Mesenchymal stem cell (in vitro differentiated cells and primary cell): ENCODE results near the gene PBX1.

Source experiments
- DNase-seq: peaks from one replicate; pipeline ENCODE4 v3.0.0-alpha.2; 2013
- H2AFZ ChIP-seq: one replicate; pipeline ENCODE4 v1.6.1; 2013; ENCODE audit warnings: low read depth, mild to moderate bottlenecking, control low read depth, inconsistent platforms, low read length, moderate library complexity
- H2AK5ac ChIP-seq: 2 replicates; pipeline ENCODE4 v1.6.1; 2013; ENCODE audit warnings: low read length, moderate library complexity, mild to moderate bottlenecking, inconsistent platforms; ENCODE audit not compliant: severe bottlenecking
- H2BK120ac ChIP-seq: one replicate; pipeline ENCODE4 v1.6.1; 2013; ENCODE audit warnings: low read depth, mild to moderate bottlenecking, inconsistent platforms, low read length, moderate library complexity
- H2BK12ac ChIP-seq, 2 experiments: one replicate each; pipeline ENCODE4 v1.6.1; 2013; ENCODE audit warnings: inconsistent platforms in 2 of 2, low read length in 2 of 2, mild to moderate bottlenecking in 2 of 2, moderate library complexity in 2 of 2, control low read depth in 1 of 2
- H2BK15ac ChIP-seq: one replicate; pipeline ENCODE4 v1.6.1; 2013; ENCODE audit warnings: mild to moderate bottlenecking, low read depth, inconsistent platforms; ENCODE audit not compliant: poor library complexity, severe bottlenecking
- H2BK5ac ChIP-seq: 2 replicates; pipeline ENCODE4 v1.6.1; 2013; ENCODE audit warnings: low read depth, mild to moderate bottlenecking, low read length, control low read depth, inconsistent platforms; ENCODE audit not compliant: poor library complexity, severe bottlenecking
- H3K14ac ChIP-seq, 2 experiments: one replicate each; pipeline ENCODE4 v1.6.1; 2013; ENCODE audit warnings: inconsistent platforms in 2 of 2, low read length in 2 of 2, control low read depth in 1 of 2, mild to moderate bottlenecking in 1 of 2, moderate library complexity in 1 of 2
- H3K18ac ChIP-seq, 2 experiments: one replicate each; pipeline ENCODE4 v1.6.1; 2013; ENCODE audit warnings: inconsistent platforms in 2 of 2, low read length in 2 of 2, control low read depth in 1 of 2, low read depth in 1 of 2, mild to moderate bottlenecking in 1 of 2
- H3K23ac ChIP-seq, 2 experiments: one replicate each; pipeline ENCODE4 v1.6.1; 2013; ENCODE audit warnings: inconsistent platforms in 2 of 2, low read length in 2 of 2, mild to moderate bottlenecking in 2 of 2, moderate library complexity in 2 of 2, control low read depth in 1 of 2
- H3K27ac ChIP-seq: 2 replicates; pipeline ENCODE4 v1.5.1; 2013; ENCODE audit warnings: mild to moderate bottlenecking, moderate library complexity, low read length, control low read depth, inconsistent platforms; ENCODE audit not compliant: poor library complexity, severe bottlenecking
- H3K27me3 ChIP-seq, 2 experiments: 2 replicates each; pipeline versions ENCODE4 v1.6.1 to v1.7.0; 2013; ENCODE audit warnings: low read length in 2 of 2, mild to moderate bottlenecking in 2 of 2, moderate library complexity in 2 of 2, control low read depth in 1 of 2, inconsistent platforms in 1 of 2; ENCODE audit not compliant: control insufficient read depth in 1 of 2, insufficient read depth in 1 of 2
- H3K36me3 ChIP-seq, 2 experiments: 2 replicates each; pipeline versions ENCODE4 v1.6.1 to v1.7.0; 2013; ENCODE audit warnings: low read length in 2 of 2, control low read depth in 1 of 2, inconsistent platforms in 1 of 2, low read depth in 1 of 2, mild to moderate bottlenecking in 1 of 2; ENCODE audit not compliant: insufficient read depth in 2 of 2, control insufficient read depth in 1 of 2
- H3K4ac ChIP-seq, 2 experiments: one replicate each; pipeline ENCODE4 v1.6.1; 2013; ENCODE audit warnings: inconsistent platforms in 2 of 2, low read length in 2 of 2, mild to moderate bottlenecking in 2 of 2, moderate library complexity in 2 of 2, control low read depth in 1 of 2, low read depth in 1 of 2
- H3K4me1 ChIP-seq: 2 replicates; pipeline ENCODE4 v1.6.1; 2013; ENCODE audit warnings: low read depth, low read length, control low read depth; ENCODE audit not compliant: control insufficient read depth, insufficient read depth
- H3K4me2 ChIP-seq: 2 replicates; pipeline ENCODE4 v1.6.1; 2013; ENCODE audit warnings: low read length, mild to moderate bottlenecking, inconsistent platforms; ENCODE audit not compliant: poor library complexity, severe bottlenecking
- H3K4me3 ChIP-seq, 2 experiments: 2 replicates each; pipeline versions ENCODE4 v1.5.1 to v1.7.0; 2013; ENCODE audit warnings: low read length in 2 of 2, mild to moderate bottlenecking in 2 of 2, control low read depth in 1 of 2, low read depth in 1 of 2; ENCODE audit not compliant: insufficient read depth in 1 of 2
- H3K79me1 ChIP-seq: replicated peaks from 2 replicates; pipeline ENCODE4 v1.6.1; 2013; ENCODE audit warnings: mild to moderate bottlenecking, control low read depth, low read length, inconsistent platforms; ENCODE audit not compliant: poor library complexity, severe bottlenecking
- H3K9ac ChIP-seq: 2 replicates; pipeline ENCODE4 v1.7.0; 2013; ENCODE audit warnings: mild to moderate bottlenecking, low read length, moderate library complexity
- H3K9me3 ChIP-seq: 2 replicates; pipeline ENCODE4 v1.7.0; 2013; ENCODE audit warnings: mild to moderate bottlenecking, low read length; ENCODE audit not compliant: control insufficient read depth
- H4K8ac ChIP-seq: one replicate; pipeline ENCODE4 v1.6.1; 2013; ENCODE audit warnings: inconsistent platforms, mild to moderate bottlenecking, low read length, moderate library complexity
- H4K91ac ChIP-seq: one replicate; pipeline ENCODE4 v1.6.1; 2013; ENCODE audit warnings: mild to moderate bottlenecking, low read length, inconsistent platforms
- WGBS: methylation state at CpG from one replicate; pipeline ENCODE4 v1.1.7; 2013; ENCODE audit warnings: mixed read lengths; 5-methylcytosine and 5-hydroxymethylcytosine counted together

The PBX1 gene

DNA sequence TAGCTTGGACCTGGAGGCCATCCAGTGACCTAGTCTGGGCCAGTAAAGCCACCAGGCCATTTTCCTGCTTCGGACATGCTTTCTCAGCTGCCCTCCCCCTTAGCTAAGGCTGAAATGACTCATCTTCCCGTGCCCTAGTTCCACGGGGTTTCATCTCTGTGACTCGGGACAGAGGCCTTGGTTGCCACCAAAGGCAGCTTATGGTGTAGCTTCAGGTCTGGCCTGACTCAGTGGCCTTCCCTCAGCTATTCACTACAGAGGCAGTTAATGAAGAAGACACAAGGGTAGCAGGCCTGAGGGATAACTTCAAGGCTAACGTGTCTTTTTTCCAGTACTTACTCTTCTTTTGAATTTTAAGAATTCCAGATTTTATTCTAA is 82.4 kb downstream of the PBX1 start:
- Histone ChIP-seq H3K4me3 (no peak overlapping the region), H3K4me1 (peaks cover 12% of the 10 kb centered on the region), H2AK5ac (no peak overlapping the region), H2BK5ac (no peak overlapping the region), H3K18ac (peak overlapping the region; percentile 23 to 54), H3K14ac (peak overlapping the region in 1 of 2 experiments; percentile 82), H4K91ac (no peak overlapping the region), H3K4ac (no peak overlapping the region), H2BK120ac (no peak overlapping the region), H3K36me3 (peaks cover 0 to 11% of the 10 kb centered on the region in 2 experiments), H2BK15ac (no peak overlapping the region), H3K4me2 (no peak overlapping the region), H2AFZ (no peak overlapping the region), H3K9me3 (no peaks in the 10 kb centered on the region), H3K9ac (peak overlapping the region; percentile 35), H3K23ac (peak overlapping the region in 1 of 2 experiments; percentile 14), H4K8ac (no peak overlapping the region), H3K27ac (no peak overlapping the region), H3K27me3 (no peaks in the 10 kb centered on the region), H2BK12ac (peak overlapping the region; percentile 18 to 93), H3K79me1 (peaks cover 14% of the 10 kb centered on the region)
- 34% methylated on average over 4 of the region's 5 CpGs for WGBS
- peak; percentile 69 for DNase-seq

DNA sequence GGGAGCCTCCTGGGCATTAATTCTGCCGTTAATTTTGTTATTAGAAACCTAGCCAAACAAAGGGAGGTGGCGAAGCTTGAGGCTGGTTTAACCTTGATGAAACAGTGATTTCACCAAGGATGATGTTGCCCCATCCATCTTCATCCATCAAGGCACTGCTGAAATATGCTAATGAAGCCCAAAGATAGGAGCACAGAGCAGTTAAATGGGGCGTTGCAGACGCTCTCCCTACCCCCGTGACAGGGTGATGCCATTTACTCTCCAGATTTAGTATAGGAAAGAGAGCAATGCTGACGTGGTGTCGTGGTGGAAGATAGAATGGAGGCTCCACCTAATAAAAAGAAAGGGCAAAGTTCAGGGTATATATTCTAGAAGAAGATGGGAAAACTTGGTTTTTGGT is 84.0 kb downstream of the PBX1 start:
- H3K14ac ChIP-seq: no peak overlapping the region
- H2BK15ac ChIP-seq: no peak overlapping the region
- H3K4me3 ChIP-seq: no peak overlapping the region
- WGBS: 89% methylated on average over 7 of the region's 7 CpGs
- no peak overlapping the region for H3K23ac ChIP-seq
- H4K8ac ChIP-seq: no peak overlapping the region
- H2BK12ac ChIP-seq: no peak overlapping the region
- H3K4me1 ChIP-seq: peaks cover 4% of the 10 kb centered on the region
- no peak overlapping the region for H3K18ac ChIP-seq
- H2BK120ac ChIP-seq: no peak overlapping the region
- peaks cover 12% of the 10 kb centered on the region for H3K79me1 ChIP-seq
- no peak overlapping the region for H3K4me2 ChIP-seq
- no peak overlapping the region for H3K27ac ChIP-seq
- H4K91ac ChIP-seq: no peak overlapping the region
- no peak overlapping the region for H3K9ac ChIP-seq
- H3K36me3 ChIP-seq: peaks cover 0 to 11% of the 10 kb centered on the region in 2 experiments
- no peaks in the 10 kb centered on the region for H3K27me3 ChIP-seq
- no peak overlapping the region for H2AK5ac ChIP-seq
- H2AFZ ChIP-seq: no peak overlapping the region
- H3K9me3 ChIP-seq: no peaks in the 10 kb centered on the region
- DNase-seq: no peak
- no peak overlapping the region for H2BK5ac ChIP-seq
- H3K4ac ChIP-seq: no peak overlapping the region

DNA sequence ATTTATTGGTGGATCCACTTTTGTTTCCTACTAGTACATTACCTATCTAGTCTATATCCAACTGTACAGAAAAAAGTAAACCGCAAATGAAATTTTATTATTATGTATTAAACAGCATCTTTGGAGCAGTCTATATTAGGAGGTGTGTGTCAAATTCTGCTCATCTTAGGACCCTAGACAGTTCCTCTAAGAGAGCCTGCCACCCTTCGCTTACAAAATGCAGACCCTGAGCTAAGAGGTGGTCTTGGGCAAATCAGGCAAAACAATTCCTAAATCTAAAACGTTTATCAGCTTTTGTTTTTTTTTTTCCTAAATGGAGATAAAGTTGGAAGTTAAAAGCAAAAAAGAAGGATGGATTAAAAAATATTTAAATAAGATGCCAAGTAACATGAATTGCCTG is 85.3 kb downstream of the PBX1 start:
- Histone ChIP-seq H3K14ac (no peak overlapping the region), H2BK12ac (no peak overlapping the region), H2AK5ac (no peak overlapping the region), H2BK120ac (no peak overlapping the region), H2AFZ (no peak overlapping the region), H3K4me2 (no peak overlapping the region), H3K79me1 (peaks cover 10% of the 10 kb centered on the region), H3K9ac (peak overlapping the region; percentile 69), H4K91ac (no peak overlapping the region), H3K27ac (no peak overlapping the region), H3K23ac (no peak overlapping the region), H3K27me3 (no peaks in the 10 kb centered on the region), H3K9me3 (no peaks in the 10 kb centered on the region), H2BK15ac (no peak overlapping the region), H2BK5ac (no peak overlapping the region), H3K4me3 (peak overlapping the region in 1 of 2 experiments; percentile 72), H3K36me3 (peaks cover 0 to 11% of the 10 kb centered on the region in 2 experiments), H3K4me1 (peaks cover 3% of the 10 kb centered on the region), H4K8ac (no peak overlapping the region), H3K18ac (no peak overlapping the region), H3K4ac (no peak overlapping the region)
- WGBS: 96% methylated on average over 2 of the region's 3 CpGs
- DNase-seq: no peak

DNA sequence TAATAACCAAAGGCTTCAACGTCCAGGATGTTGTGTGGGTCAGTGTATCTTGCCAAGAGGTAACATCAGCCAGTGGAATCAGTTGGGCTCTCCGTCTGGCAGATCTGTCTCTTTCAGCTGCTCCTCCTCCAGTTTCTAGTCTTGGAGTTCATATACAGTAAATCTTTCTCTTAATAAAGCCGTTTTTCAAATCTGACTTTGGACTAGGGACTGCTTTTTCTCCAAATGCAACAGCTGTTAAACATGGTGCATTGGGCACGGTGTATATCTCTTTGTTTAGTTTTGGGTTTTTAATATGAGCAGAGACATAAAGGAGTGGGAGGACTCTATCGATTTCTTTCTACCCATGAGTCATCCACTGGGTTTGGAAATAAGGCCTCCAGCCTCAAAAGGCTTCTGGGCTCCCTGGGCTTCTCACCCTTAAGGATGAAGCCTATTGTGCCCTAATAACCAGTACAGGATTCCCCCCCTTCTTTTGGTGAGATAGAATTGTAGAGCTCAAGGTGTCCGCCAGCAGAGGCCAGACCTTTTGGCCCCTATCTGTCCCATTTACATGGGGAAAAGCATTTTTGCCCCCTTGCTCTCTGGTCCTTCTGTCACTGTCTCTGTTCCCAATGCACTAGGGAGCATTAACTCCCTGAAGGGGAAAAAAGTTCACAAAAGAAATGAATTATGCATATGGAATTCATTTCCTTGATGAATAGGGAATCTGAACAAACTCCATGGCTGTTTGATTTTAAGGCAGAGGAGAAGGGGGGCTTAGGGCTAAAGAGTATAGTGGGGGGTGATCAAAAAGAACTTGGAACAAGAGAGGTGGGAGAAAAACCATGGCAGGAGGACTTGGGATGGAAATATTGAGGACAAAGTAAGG is 86.0 kb downstream of the PBX1 start:
- no peaks in the 10 kb centered on the region for H3K27me3 ChIP-seq
- H2AK5ac ChIP-seq: no peak overlapping the region
- no peak overlapping the region for H2BK15ac ChIP-seq
- no peak overlapping the region for H3K4me2 ChIP-seq
- H3K9me3 ChIP-seq: no peaks in the 10 kb centered on the region
- H3K4ac ChIP-seq: no peak overlapping the region
- no peak overlapping the region for H3K14ac ChIP-seq
- H3K9ac ChIP-seq: peak overlapping the region; percentile 69
- H2BK12ac ChIP-seq: no peak overlapping the region
- H4K8ac ChIP-seq: no peak overlapping the region
- H2BK120ac ChIP-seq: no peak overlapping the region
- H3K4me1 ChIP-seq: peaks cover 5% of the 10 kb centered on the region
- H3K23ac ChIP-seq: no peak overlapping the region
- H3K36me3 ChIP-seq: peaks cover 0 to 11% of the 10 kb centered on the region in 2 experiments
- H4K91ac ChIP-seq: no peak overlapping the region
- no peak overlapping the region for H2BK5ac ChIP-seq
- peak overlapping the region in 1 of 2 experiments; percentile 72 for H3K4me3 ChIP-seq
- no peak overlapping the region for H3K27ac ChIP-seq
- H3K18ac ChIP-seq: no peak overlapping the region
- DNase-seq: peak; percentile 47
- H2AFZ ChIP-seq: no peak overlapping the region
- H3K79me1 ChIP-seq: peaks cover 7% of the 10 kb centered on the region
- WGBS: 72% methylated on average over 6 of the region's 6 CpGs
